Measurements from ENCODE around the gene PALM2AKAP2.

GRCh38 chr9:109797006-109797405 lies 17.0 kb downstream of the PALM2AKAP2 start:
- no peak for TF ChIP-seq CTCF (IDR thresholded peaks at IDR 0.05; ENCODE audit: extremely low read depth in 1 of 2, insufficient read depth in 1 of 2, low read depth in 1 of 2, low read length in 2 of 2)
- TF ChIP-seq MYC (IDR thresholded peaks at IDR 0.05; ENCODE audit: low read depth, low read length), result no peak
- TF ChIP-seq POLR2A (IDR thresholded peaks at IDR 0.05; ENCODE audit: low read depth, low read length), result no peak
- no peak for TF ChIP-seq MAX (IDR thresholded peaks at IDR 0.05; ENCODE audit: insufficient read depth, insufficient read length)
- TF ChIP-seq EZH2 (IDR thresholded peaks at IDR 0.05; ENCODE audit: borderline replicate concordance, low read depth, low read length, severe bottlenecking), result no peak
- TF ChIP-seq POLR2AphosphoS5 (IDR thresholded peaks at IDR 0.05; ENCODE audit: insufficient read depth, low read depth, low read length), result no peak
